K562 (cell line): ENCODE measurements around the gene HCN1. TPM values are rescaled to one million over a fixed set of nuclear protein-coding genes. Genes with fewer than 3 reads are reported as not detected.
"Not testable (repeated sequence)": the region's sequence is repeated elsewhere in the genome, so short reads cannot be mapped to it uniquely, and the experiment has no call there.

Source experiments
- ATAC-seq: fragments of 200-7000 bp; cut with Tn5 transposase; 3 replicates; pipeline ENCODE4 v1.9.1; 2020; ENCODE audit warnings: moderate library complexity
- BruUV-seq: library from RNA; stranded (reverse); fragments of 400-500 nt; replicated peaks from 2 replicates; lab custom pipeline; 2021; lab: Mats Ljungman, UMichigan
- CTCF ChIA-PET: fragments of 300-600 bp; formaldehyde crosslinking; extraction: SDS; loops from one replicate; lab custom pipeline; 2021; ENCODE audit warnings: low intra/inter-chr PET ratio; lab: Yijun Ruan, JAX
- POLR2A ChIA-PET: fragments of 300-600, 350-650 bp; sonication (Branson Sonifier 250); formaldehyde crosslinking; extraction: SDS; loops from one replicate; lab custom pipeline; 2021; ENCODE audit warnings: antibody characterized with exemption, inconsistent platforms; lab: Yijun Ruan, JAX
- DNase-seq, 4 experiments: peaks; one replicate each; pipeline versions ENCODE4 v3.0.0 to v3.0.0-alpha.2; 2011 to 2018; ENCODE audit warnings: low spot score in 3 of 4, mixed read lengths in 3 of 4; ENCODE audit errors: extremely low read depth in 1 of 4
- FAIRE-seq: peaks from 2 replicates; lab custom pipeline; 2011; peaks lifted over from hg19 to GRCh38; lab: Jason Lieb, UNC
- H2AFZ ChIP-seq: 2 replicates; pipeline ENCODE4 v1.6.0; 2011; ENCODE audit warnings: low read depth, low read length, control low read depth, inconsistent platforms
- H3K27ac ChIP-seq: fragments of 200-600 bp; 3 replicates; pipeline ENCODE4 v1.8.0; 2011; ENCODE audit warnings: low read depth, mild to moderate bottlenecking, control low read depth, inconsistent platforms, low read length, moderate library complexity, mixed read lengths; ENCODE audit errors: extremely low read depth
- H3K27me3 ChIP-seq, 2 experiments: fragments of 300-600 bp in 1 of 2; 2 replicates in 1 of 2; 3 replicates in 1 of 2; pipeline versions ENCODE4 v1.6.0 to v1.8.0; 2011; ENCODE audit warnings: inconsistent platforms in 2 of 2, low read length in 2 of 2, mild to moderate bottlenecking in 1 of 2, mixed read lengths in 1 of 2, moderate library complexity in 1 of 2; ENCODE audit not compliant: control insufficient read depth in 2 of 2, insufficient read depth in 2 of 2
- H3K36me3 ChIP-seq: fragments of 300-600 bp; 3 replicates; pipeline ENCODE4 v1.8.0; 2011; ENCODE audit warnings: mild to moderate bottlenecking, low read length, inconsistent platforms; ENCODE audit not compliant: control insufficient read depth, insufficient read depth
- H3K4me1 ChIP-seq, 2 experiments: fragments of 200-600 bp in 1 of 2; replicated peaks in 1 of 2; 2 replicates in 1 of 2; 3 replicates in 1 of 2; pipeline versions ENCODE4 v1.5.1 to v1.8.0; 2011; ENCODE audit warnings: inconsistent platforms in 2 of 2, low read length in 2 of 2, mild to moderate bottlenecking in 1 of 2, mixed read lengths in 1 of 2, moderate library complexity in 1 of 2; ENCODE audit not compliant: control insufficient read depth in 2 of 2, insufficient read depth in 2 of 2
- H3K4me2 ChIP-seq: 2 replicates; pipeline ENCODE4 v1.6.1; 2011; ENCODE audit warnings: low read length, control low read depth, inconsistent platforms, mixed read lengths; ENCODE audit not compliant: insufficient read depth
- H3K4me3 ChIP-seq: fragments of 200-600 bp; sonication (generic), shearing (Covaris generic); 2 replicates; pipeline ENCODE4 v1.5.1; 2016; ENCODE audit warnings: control low read depth, inconsistent platforms
- H3K79me2 ChIP-seq: fragments of 200-600 bp; 3 replicates; pipeline ENCODE4 v1.8.0; 2011; ENCODE audit warnings: low read length, inconsistent platforms; ENCODE audit not compliant: control insufficient read depth, insufficient read depth
- H3K9ac ChIP-seq, 2 experiments: 2 replicates each; pipeline versions ENCODE4 v1.6.0 to v1.6.1; 2011; ENCODE audit warnings: low read depth in 2 of 2, low read length in 2 of 2, control low read depth in 1 of 2, inconsistent platforms in 1 of 2, mild to moderate bottlenecking in 1 of 2, mixed read lengths in 1 of 2; ENCODE audit not compliant: insufficient read depth in 1 of 2
- H3K9me1 ChIP-seq: one replicate; pipeline ENCODE4 v1.6.0; 2011; ENCODE audit warnings: inconsistent platforms, mild to moderate bottlenecking, low read length, moderate library complexity; ENCODE audit not compliant: control insufficient read depth, insufficient read depth
- H3K9me3 ChIP-seq: replicated peaks from 2 replicates; pipeline ENCODE4 v1.5.1; 2011; ENCODE audit warnings: low read depth, low read length, inconsistent platforms; ENCODE audit not compliant: control insufficient read depth, insufficient read depth
- H4K20me1 ChIP-seq: replicated peaks from 2 replicates; pipeline ENCODE4 v1.6.1; 2011; ENCODE audit warnings: low read length, inconsistent platforms, mixed read lengths; ENCODE audit not compliant: control insufficient read depth, insufficient read depth
- CBFA2T2 ChIP-seq: fragments of 450-650 bp; conservative IDR thresholded peaks from 2 replicates; pipeline ENCODE4 v1.6.1; 2017; ENCODE audit warnings: mild to moderate bottlenecking
- HMG20B ChIP-seq: fragments of 250-450 bp; sonication (Bioruptor Pico); IDR thresholded peaks from 2 replicates; pipeline ENCODE4 v1.5.0; 2021; ENCODE audit warnings: mild to moderate bottlenecking
- KAT8 ChIP-seq: fragments of 450-650 bp; IDR thresholded peaks from 2 replicates; pipeline ENCODE4 v1.6.1; 2016; ENCODE audit warnings: low read depth, mild to moderate bottlenecking
- RERE ChIP-seq: sonication (generic); formaldehyde crosslinking; IDR thresholded peaks from 2 replicates; pipeline ENCODE4 v1.8.0; 2023; ENCODE audit warnings: missing genetic modification reagents, mild to moderate bottlenecking, borderline replicate concordance
- ZNF184 ChIP-seq: sonication (generic); formaldehyde crosslinking; IDR thresholded peaks from 2 replicates; pipeline ENCODE4 v1.5.0; 2020; ENCODE audit warnings: missing genetic modification reagents
- ZNF780A ChIP-seq: fragments of 250-450 bp; sonication (Bioruptor Pico); IDR thresholded peaks from 2 replicates; pipeline ENCODE4 v1.5.0; 2021; ENCODE audit warnings: mild to moderate bottlenecking
- WGBS: fragments of 100-300 bp; shearing (Covaris generic); methylation state at CpG from one replicate; pipeline ENCODE4 v1.1.6; 2016; ENCODE audit warnings: low coverage, mixed read lengths; ENCODE audit not compliant: insufficient coverage; ENCODE audit errors: missing lambda C conversion rate; 5-methylcytosine and 5-hydroxymethylcytosine counted together
- in situ Hi-C: fragments of 300-500 bp; cut with MboI; formaldehyde crosslinking; loops from 4 replicates; pipeline ENCODE4 v1.15.0; 2018; ENCODE audit warnings: inconsistent platforms, mixed read lengths
- intact Hi-C: fragments of 100-400 bp; cut with micrococcal nuclease; formaldehyde crosslinking; loops from 2 replicates; pipeline ENCODE4 v1.14.2; 2022
- polyA plus RNA-seq, 8 experiments: library from polyadenylated mRNA; depleted of rRNA in 4 of 8; stranded (reverse) in 5 of 8; unstranded in 3 of 8; fragments of >200 nt; fragmentation: Nextera tagmentation in 2 of 8; fragmentation: Illumina TruSeq in 1 of 8; extraction: Ambion mirVana in 2 of 8; extraction: Trizol in 1 of 8; gene quantifications; 2 replicates each; pipeline versions ENCODE4 v1.2.1 to v1.2.3, GENCODE V29; 2011 to 2014; ENCODE audit warnings: inconsistent platforms in 1 of 8, missing spikeins in 1 of 8
- total RNA-seq, 7 experiments: library from RNA; depleted of rRNA in 6 of 7; stranded (reverse); fragments of >200 nt in 6 of 7; fragmentation: Illumina TruSeq in 2 of 7; extraction: Trizol in 2 of 7; gene quantifications; 2 replicates each; pipeline versions ENCODE4 v1.2.1 to v1.2.3, GENCODE V29; 2011 to 2021; ENCODE audit warnings: low replicate concordance in 1 of 7
- TF ChIP-seq, protein P1 (sequence below): fragments of 450-650 bp; IDR thresholded peaks from 2 replicates; pipeline ENCODE4 v1.7.0; 2016; ENCODE audit warnings: borderline replicate concordance
- TF ChIP-seq, protein P2 (sequence below): fragments of 450-650 bp; conservative IDR thresholded peaks from 2 replicates; pipeline ENCODE4 v1.6.1; 2016; ENCODE audit warnings: missing genetic modification characterization, low read depth, mild to moderate bottlenecking, missing compliant biosample characterization, moderate library complexity

The HCN1 gene
- total and polyA plus RNA-seq, 9 of the 15 experiments (the other 6 are each of a cell fraction or from before 2014, with no cell fraction given): not detected

- CTCF ChIA-PET: no interaction called here
- TF ChIP-seq, protein P1, sequence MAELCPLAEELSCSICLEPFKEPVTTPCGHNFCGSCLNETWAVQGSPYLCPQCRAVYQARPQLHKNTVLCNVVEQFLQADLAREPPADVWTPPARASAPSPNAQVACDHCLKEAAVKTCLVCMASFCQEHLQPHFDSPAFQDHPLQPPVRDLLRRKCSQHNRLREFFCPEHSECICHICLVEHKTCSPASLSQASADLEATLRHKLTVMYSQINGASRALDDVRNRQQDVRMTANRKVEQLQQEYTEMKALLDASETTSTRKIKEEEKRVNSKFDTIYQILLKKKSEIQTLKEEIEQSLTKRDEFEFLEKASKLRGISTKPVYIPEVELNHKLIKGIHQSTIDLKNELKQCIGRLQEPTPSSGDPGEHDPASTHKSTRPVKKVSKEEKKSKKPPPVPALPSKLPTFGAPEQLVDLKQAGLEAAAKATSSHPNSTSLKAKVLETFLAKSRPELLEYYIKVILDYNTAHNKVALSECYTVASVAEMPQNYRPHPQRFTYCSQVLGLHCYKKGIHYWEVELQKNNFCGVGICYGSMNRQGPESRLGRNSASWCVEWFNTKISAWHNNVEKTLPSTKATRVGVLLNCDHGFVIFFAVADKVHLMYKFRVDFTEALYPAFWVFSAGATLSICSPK: no peak
- TF ChIP-seq CBFA2T2: no peak
- no peak for TF ChIP-seq KAT8
- no peak for TF ChIP-seq ZNF184 (CRISPR knock-in tag)
- TF ChIP-seq HMG20B: no peak
- TF ChIP-seq ZNF780A (CRISPR knock-in tag): no peak
- no peak for TF ChIP-seq RERE (CRISPR knock-in tag)
- TF ChIP-seq, protein P2, sequence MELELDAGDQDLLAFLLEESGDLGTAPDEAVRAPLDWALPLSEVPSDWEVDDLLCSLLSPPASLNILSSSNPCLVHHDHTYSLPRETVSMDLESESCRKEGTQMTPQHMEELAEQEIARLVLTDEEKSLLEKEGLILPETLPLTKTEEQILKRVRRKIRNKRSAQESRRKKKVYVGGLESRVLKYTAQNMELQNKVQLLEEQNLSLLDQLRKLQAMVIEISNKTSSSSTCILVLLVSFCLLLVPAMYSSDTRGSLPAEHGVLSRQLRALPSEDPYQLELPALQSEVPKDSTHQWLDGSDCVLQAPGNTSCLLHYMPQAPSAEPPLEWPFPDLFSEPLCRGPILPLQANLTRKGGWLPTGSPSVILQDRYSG: no peak
- DNase-seq (no peak), ATAC-seq (no peak), FAIRE-seq (no peak)
- H4K20me1 ChIP-seq: no peaks in the 10 kb centered on the region
- no peak overlapping the region for H3K27ac ChIP-seq
- BruUV-seq: no TSS peak
- H3K9ac ChIP-seq: no peak overlapping the region
- H2AFZ ChIP-seq: no peak overlapping the region
- intact Hi-C loops: no loop called here
- H3K9me1 ChIP-seq: no peaks in the 10 kb centered on the region
- no peaks in the 10 kb centered on the region for H3K27me3 ChIP-seq
- no peaks in the 10 kb centered on the region for H3K9me3 ChIP-seq
- no peak overlapping the region for H3K4me2 ChIP-seq
- H3K36me3 ChIP-seq: no peaks in the 10 kb centered on the region
- H3K4me3 ChIP-seq: no peak overlapping the region
- no peaks in the 10 kb centered on the region for H3K4me1 ChIP-seq
- H3K79me2 ChIP-seq: no peaks in the 10 kb centered on the region
- in situ Hi-C loops: no loop called here
- POLR2A ChIA-PET: no interaction called here
These were observed 99.9 kb downstream of the HCN1 start for GRCh38 chr5:45596320-45596719.

- H3K27ac ChIP-seq, in situ Hi-C loops, H3K9me1 ChIP-seq, ATAC-seq, H3K9me3 ChIP-seq, H3K4me3 ChIP-seq, H3K36me3 ChIP-seq, H3K27me3 ChIP-seq, BruUV-seq, CTCF ChIA-PET, intact Hi-C loops, H3K4me1 ChIP-seq, H3K4me2 ChIP-seq, H2AFZ ChIP-seq, FAIRE-seq, H3K9ac ChIP-seq, H4K20me1 ChIP-seq, POLR2A ChIA-PET, DNase-seq, H3K79me2 ChIP-seq: not testable (repeated sequence)
- WGBS: 0% methylated on average over 7 of the region's 8 CpGs
These were observed 110.2 kb downstream of the HCN1 start for GRCh38 chr5:45586001-45586400.
